ENCODE measurements around the gene RBM15B.
"Not testable (repeated sequence)": the region's sequence is repeated elsewhere in the genome, so short reads cannot be mapped to it uniquely, and the experiment has no call there.

Gene RBM15B

GRCh38 chr3:51379746-51380455 is 11.2 kb upstream of the RBM15B start:
- DNase-seq, result no peak

GRCh38 chr3:51380601-51381332 is 10.3 kb upstream of the RBM15B start:
- no peak for DNase-seq

GRCh38 chr3:51381333-51381705 is 9.8 kb upstream of the RBM15B start:
- no peak for DNase-seq

DNA sequence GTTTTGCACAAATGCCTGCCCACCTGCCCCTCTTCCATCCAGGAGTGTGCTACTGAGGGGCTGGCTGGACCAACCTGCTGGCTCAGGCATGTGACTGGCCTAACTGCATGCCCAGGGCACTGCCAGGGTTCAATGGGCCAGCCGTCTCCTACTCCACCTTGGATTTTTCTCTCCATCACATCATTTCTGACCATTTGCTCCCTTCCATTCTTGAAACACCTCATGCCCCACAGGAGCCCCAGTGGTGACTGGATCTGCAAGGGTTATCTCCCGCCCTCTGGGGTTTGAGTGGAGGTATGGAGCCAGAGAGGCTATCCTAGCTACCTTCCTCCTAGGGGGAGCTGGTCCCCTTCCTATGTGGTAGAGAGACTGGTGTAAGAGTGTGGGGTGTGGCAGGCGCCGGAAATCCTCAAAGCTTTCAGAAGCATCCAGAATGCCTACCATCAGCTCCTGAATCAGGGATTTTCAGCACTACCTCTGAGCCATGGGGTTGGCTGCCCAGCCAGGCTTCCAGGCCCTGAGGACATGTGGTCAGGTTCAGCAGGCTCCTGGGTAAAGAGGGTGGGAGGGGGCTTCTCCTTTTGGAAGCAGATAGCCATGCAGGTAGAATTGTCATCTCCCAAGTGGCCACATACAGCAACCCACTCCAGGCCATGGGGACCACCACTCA is 8.9 kb upstream of the RBM15B start:
- no peak for DNase-seq

DNA sequence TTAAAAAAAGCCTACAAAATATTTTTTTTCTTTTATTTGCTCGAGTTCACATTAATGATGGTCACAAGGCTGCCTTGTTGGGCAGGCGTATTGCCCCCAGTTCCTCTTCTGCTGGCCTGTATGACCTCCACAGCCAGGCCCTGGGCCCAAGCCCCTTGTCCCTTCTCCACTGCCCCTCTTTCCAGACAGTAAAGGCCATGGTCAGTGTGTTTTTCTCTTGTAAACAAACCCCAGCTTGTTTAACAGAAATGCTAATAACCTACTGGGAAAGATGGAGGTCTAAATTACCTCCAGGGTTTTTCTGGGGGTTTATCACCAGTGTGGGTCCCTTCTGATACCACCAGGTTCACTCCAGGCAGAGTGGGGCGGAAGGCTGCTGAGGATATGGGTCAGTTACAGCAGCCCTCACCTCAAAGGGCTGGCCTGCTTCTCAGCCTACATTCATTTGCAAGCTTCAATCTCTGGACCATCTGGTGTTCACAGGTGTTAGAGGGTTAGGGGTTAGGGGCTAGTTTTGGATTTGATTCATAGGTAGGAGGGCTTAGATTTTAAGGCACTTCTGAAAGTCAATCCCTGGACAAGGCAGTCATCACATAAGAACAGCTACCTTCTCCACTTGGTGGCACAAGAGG is 8.0 kb upstream of the RBM15B start:
- no peak for DNase-seq

DNA sequence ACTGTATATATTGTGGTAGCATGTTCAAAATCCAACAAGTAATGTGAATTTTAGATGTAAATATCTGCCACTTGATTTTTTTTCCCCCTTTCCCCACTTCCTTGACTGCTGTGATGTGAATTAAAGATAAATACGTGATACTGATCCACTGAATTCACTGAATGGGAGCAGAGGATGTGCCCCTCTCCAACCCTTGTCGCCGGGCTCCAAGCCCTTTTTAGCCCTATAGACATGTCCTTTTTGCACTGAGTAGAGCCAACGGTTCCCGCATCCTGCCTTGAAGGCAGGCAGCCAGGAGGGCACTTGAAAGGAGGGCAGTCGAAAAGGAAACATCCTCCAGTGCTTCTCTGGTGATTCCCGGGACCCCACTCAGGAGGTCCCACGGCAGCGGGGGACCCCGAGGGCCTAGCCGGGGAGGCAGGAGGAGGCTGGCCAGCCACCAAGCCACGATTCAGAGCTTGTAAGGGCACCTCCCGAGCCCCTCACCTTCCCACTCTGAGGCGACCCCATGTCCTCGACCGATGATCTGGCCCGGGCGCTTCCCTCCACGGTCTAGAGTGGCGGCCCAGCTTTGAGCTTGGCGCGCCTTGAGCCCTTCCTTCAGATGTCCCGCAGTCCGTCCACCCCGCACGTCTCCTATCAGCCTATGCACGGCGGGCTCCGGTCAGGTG is 6.9 kb upstream of the RBM15B start:
- no peak for DNase-seq

DNA sequence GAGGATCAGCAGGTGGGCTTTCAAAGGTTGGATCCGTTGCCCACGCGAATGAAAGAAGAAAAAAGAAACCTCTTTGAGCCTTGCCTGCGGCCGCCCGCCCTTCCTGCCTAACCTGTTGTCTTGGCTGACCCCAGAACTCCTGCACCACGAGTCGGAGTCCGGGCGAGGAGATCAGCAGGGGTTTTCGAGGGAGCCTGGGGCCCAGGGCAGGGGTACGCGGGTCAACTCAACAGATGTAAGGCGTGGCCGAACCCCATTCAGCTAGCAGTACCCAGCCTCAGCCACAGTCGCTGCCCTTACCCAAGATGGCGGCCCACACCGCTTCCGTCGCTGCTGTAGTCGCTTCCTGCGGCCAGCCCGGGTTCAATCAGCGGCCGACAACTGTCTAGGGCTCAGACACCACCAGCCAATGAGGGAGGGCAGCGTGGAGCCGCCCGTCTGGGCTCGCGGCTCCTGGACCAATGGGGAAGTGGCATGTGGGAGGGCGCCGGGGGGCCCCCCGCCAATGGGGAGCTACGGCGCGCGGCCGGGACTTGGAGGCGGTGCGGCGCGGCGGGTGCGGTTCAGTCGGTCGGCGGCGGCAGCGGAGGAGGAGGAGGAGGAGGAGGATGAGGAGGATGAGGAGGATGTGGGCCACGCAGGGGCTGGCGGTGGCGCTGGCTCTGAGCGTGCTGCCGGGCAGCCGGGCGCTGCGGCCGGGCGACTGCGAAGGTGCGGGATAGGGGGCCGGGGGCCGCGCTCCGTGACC is 6.2 kb upstream of the RBM15B start, which contains the start of gene MANF:
MANF (plus strand) TSS at position 566 of the 748 bp plus-strand sequence; CDS start at position 618, 52 bp downstream.
- peak; percentile 93 for DNase-seq

DNA sequence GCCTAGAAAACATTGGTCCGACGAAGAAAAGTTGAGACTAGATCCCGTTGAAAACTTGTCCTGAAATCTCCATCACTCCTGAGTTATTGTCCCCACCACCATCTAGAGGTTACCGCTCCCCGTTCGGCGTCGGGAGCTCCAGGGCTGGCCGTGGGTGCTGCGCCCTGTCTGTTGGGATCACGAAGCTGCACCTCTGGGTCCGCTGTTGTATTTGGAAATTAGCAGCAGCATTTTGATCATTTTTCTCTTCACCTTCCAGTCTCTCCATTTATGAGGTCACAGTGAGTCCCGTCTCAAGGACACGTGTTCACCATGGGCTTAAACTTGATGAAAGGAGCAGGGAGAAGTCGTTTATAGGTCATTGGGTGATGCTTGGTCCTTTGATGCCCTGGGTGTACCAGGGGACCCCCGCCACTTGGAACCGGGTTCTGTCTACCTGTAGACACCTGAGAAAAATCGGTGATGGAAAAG is 5.4 kb upstream of the RBM15B start:
- DNase-seq, result no peak

GRCh38 chr3:51386159-51386851 is 4.8 kb upstream of the RBM15B start:
- no peak for DNase-seq

- no peak for DNase-seq
Observed at GRCh38 chr3:51386852-51387229, 4.2 kb upstream of the RBM15B start.

DNA sequence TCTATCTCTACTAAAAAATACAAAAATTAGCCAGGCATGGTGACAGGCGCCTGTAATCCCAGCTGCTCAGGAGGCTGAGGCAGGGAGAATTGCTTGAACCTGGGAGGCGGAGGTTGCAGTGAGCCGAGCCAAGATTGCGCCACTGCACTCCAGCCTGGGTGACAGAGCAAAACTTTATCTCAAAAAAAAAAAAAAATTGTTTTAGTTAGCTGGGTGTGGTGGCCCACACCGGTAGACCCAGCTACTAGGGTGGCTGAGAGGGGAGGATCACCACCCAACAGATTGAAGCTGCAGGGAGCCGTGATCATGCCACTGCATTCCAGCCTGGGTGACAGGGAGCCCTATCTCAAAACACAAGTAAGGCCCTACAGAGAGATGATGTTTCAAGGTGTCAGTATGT is 3.8 kb upstream of the RBM15B start:
- DNase-seq, result not testable (repeated sequence)

- DNase-seq, result no peak
Observed at GRCh38 chr3:51388286-51389029, 2.6 kb upstream of the RBM15B start.

GRCh38 chr3:51389423-51390183 is 1.5 kb upstream of the RBM15B start:
- DNase-seq, result no peak

DNA sequence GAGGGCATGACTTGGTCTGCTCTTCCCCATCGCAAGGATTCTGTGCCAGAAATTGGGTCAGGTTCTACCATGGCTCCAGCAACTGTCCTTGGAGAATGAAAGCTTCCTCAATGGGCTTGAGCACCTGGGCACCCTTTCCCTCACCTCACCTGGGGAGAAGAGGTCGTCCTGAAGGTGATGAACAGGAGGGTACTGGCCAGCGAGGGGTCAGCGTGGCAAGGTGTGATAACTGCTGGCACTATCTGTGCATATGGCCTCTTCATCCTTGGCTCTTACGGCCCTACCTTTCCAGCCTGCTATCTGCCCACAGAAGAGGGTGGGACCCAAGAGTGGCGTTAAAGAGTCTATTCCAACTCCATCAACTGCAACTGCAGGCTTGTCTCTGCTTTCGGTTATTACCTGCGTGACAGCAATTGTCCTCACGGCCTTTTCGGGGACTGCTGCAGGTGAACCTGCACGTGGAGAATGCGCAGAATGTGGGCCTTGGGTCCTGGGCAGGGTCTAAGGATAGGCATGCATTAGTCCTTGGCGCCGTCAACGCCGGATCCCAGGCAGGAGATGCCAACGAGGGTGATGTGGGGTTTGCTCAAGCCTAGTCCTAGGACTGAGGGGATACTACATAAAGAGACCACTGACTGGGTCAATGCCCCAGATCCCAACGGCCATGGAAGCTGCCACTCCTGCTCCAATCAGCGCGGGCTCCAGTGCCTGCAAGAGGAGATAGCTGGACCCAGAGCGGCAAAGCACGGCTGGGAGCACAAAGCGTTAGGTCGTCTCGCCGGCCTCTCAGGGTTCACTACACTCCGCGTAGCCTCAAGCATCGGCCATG is 625 bp upstream of the RBM15B start:
- DNase-seq, result no peak

DNA sequence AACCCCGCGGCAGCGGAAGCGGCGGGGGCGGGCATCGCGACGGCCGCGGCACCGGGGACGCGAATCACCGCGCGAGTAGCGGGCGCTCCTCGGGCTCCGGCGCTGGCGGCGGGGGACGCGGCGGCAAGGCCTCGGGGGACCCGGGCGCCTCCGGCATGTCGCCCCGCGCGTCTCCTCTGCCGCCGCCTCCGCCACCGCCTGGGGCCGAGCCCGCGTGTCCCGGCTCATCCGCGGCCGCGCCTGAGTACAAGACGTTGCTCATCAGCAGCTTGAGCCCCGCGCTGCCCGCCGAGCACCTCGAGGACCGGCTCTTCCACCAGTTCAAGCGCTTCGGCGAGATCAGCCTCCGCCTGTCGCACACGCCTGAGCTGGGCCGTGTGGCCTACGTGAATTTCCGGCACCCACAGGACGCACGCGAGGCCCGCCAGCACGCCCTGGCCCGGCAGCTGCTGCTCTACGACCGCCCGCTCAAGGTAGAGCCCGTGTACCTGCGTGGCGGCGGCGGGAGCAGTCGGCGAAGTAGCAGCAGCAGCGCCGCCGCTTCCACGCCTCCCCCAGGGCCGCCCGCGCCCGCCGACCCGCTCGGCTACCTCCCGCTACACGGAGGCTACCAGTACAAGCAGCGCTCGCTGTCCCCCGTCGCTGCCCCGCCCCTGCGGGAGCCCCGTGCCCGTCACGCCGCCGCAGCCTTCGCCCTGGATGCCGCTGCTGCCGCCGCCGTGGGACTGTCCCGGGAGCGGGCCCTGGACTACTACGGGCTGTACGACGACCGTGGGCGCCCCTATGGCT is 675 bp downstream of the RBM15B start:
- no peak for DNase-seq

DNA sequence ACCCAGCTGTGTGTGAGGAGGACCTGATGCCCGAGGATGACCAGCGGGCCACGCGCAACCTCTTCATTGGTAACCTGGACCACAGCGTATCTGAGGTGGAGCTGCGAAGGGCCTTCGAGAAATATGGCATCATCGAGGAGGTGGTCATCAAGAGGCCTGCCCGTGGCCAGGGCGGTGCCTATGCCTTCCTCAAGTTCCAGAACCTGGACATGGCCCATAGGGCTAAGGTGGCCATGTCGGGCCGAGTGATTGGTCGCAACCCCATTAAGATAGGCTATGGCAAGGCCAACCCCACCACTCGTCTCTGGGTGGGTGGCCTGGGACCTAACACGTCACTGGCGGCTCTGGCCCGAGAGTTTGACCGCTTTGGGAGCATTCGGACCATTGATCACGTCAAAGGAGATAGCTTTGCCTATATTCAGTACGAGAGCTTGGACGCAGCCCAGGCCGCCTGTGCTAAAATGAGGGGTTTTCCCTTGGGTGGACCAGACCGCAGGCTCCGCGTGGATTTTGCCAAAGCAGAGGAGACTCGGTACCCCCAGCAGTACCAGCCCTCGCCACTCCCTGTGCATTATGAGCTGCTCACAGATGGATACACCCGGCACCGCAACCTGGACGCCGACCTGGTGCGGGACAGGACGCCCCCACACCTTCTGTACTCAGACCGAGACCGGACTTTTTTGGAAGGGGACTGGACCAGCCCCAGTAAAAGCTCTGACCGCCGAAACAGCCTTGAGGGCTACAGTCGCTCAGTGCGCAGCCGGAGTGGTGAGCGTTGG is 1.5 kb downstream of the RBM15B start:
- no peak for DNase-seq

- no peak for DNase-seq
Observed at GRCh38 chr3:51393134-51393495, 2.0 kb downstream of the RBM15B start.

Measured in NCI-H1092 (cell line).